H9 (cell line): ENCODE data around the gene POU5F1. TPM values are rescaled to one million over a fixed set of nuclear protein-coding genes. Genes with fewer than 3 reads are reported as not detected.

Experiments
- DNase-seq: peaks from one replicate; pipeline ENCODE4 v3.0.0-alpha.2; 2017
- H2AFZ ChIP-seq: one replicate; pipeline ENCODE4 v1.6.1; 2013; ENCODE audit warnings: mild to moderate bottlenecking, low read length, control low read depth, moderate library complexity
- H2AK5ac ChIP-seq: 2 replicates; pipeline ENCODE4 v1.6.1; 2013; ENCODE audit warnings: low read length, control low read depth, mixed read lengths; ENCODE audit not compliant: insufficient read length
- H2BK120ac ChIP-seq: one replicate; pipeline ENCODE4 v1.6.1; 2013; ENCODE audit warnings: low read depth, mild to moderate bottlenecking, low read length, control low read depth, inconsistent platforms; ENCODE audit not compliant: poor library complexity, severe bottlenecking
- H2BK12ac ChIP-seq: 2 replicates; pipeline ENCODE4 v1.6.1; 2013; ENCODE audit warnings: low read length, control low read depth, mixed read lengths, low read depth; ENCODE audit not compliant: insufficient read length
- H2BK15ac ChIP-seq: 2 replicates; pipeline ENCODE4 v1.6.1; 2013; ENCODE audit warnings: low read depth, low read length, control low read depth
- H2BK20ac ChIP-seq: one replicate; pipeline ENCODE4 v1.6.1; 2013; ENCODE audit warnings: low read depth, mild to moderate bottlenecking, low read length, control low read depth, inconsistent platforms; ENCODE audit not compliant: poor library complexity, severe bottlenecking
- H2BK5ac ChIP-seq: 2 replicates; pipeline ENCODE4 v1.6.1; 2013; ENCODE audit warnings: low read length, control low read depth, mixed read lengths; ENCODE audit not compliant: insufficient read length
- H3K14ac ChIP-seq: 2 replicates; pipeline ENCODE4 v1.6.1; 2013; ENCODE audit warnings: low read length, control low read depth; ENCODE audit not compliant: insufficient read depth
- H3K18ac ChIP-seq: 2 replicates; pipeline ENCODE4 v1.6.1; 2013; ENCODE audit warnings: low read depth, mild to moderate bottlenecking, mixed read lengths, low read length, control low read depth; ENCODE audit not compliant: insufficient read length
- H3K23ac ChIP-seq: 2 replicates; pipeline ENCODE4 v1.6.1; 2013; ENCODE audit warnings: low read length, control low read depth, mixed read lengths, low read depth; ENCODE audit not compliant: insufficient read length
- H3K23me2 ChIP-seq: 2 replicates; pipeline ENCODE4 v1.6.1; 2013; ENCODE audit warnings: low read depth, mild to moderate bottlenecking, mixed read lengths, low read length, control low read depth; ENCODE audit not compliant: insufficient read length, poor library complexity, severe bottlenecking
- H3K27ac ChIP-seq: 2 replicates; pipeline ENCODE4 v1.5.1; 2013; ENCODE audit warnings: low read length, control low read depth, mixed read lengths, low read depth; ENCODE audit not compliant: insufficient read length
- H3K27me3 ChIP-seq: 2 replicates; pipeline ENCODE4 v1.6.1; 2013; ENCODE audit warnings: low read length, control low read depth, inconsistent platforms; ENCODE audit not compliant: insufficient read depth
- H3K4ac ChIP-seq: 2 replicates; pipeline ENCODE4 v1.6.1; 2013; ENCODE audit warnings: low read depth, mild to moderate bottlenecking, control low read depth, inconsistent platforms, low read length, moderate library complexity
- H3K4me1 ChIP-seq: 2 replicates; pipeline ENCODE4 v1.6.1; 2013; ENCODE audit warnings: low read length, control low read depth, inconsistent platforms; ENCODE audit not compliant: insufficient read depth
- H3K4me2 ChIP-seq: 2 replicates; pipeline ENCODE4 v1.6.1; 2013; ENCODE audit warnings: low read length, control low read depth, mixed read lengths; ENCODE audit not compliant: insufficient read length, insufficient read depth
- H3K56ac ChIP-seq: 2 replicates; pipeline ENCODE4 v1.6.1; 2013; ENCODE audit warnings: low read depth, mild to moderate bottlenecking, mixed read lengths, low read length, control low read depth; ENCODE audit not compliant: insufficient read length
- H3K79me1 ChIP-seq: 2 replicates; pipeline ENCODE4 v1.6.1; 2013; ENCODE audit warnings: low read depth, mild to moderate bottlenecking, moderate library complexity, low read length, control low read depth, inconsistent platforms; ENCODE audit not compliant: insufficient read depth, poor library complexity, severe bottlenecking
- H3K79me2 ChIP-seq: 2 replicates; pipeline ENCODE4 v1.6.1; 2013; ENCODE audit warnings: low read length, control low read depth, inconsistent platforms; ENCODE audit not compliant: insufficient read depth
- H3K9ac ChIP-seq: 2 replicates; pipeline ENCODE4 v1.6.1; 2013; ENCODE audit warnings: low read length, control low read depth, mixed read lengths; ENCODE audit not compliant: insufficient read length; ENCODE audit errors: extremely low read depth
- H3K9me3 ChIP-seq: one replicate; pipeline ENCODE4 v1.6.1; 2013; ENCODE audit warnings: low read depth, low read length, inconsistent platforms; ENCODE audit not compliant: control insufficient read depth
- H3T11ph ChIP-seq: one replicate; pipeline ENCODE4 v1.6.1; 2013; ENCODE audit warnings: mild to moderate bottlenecking, low read length, control low read depth, inconsistent platforms
- H4K20me1 ChIP-seq: one replicate; pipeline ENCODE4 v1.6.1; 2013; ENCODE audit not compliant: control insufficient read depth, insufficient read length, insufficient read depth
- H4K5ac ChIP-seq: 2 replicates; pipeline ENCODE4 v1.6.1; 2013; ENCODE audit warnings: low read depth, mild to moderate bottlenecking, mixed read lengths, low read length, control low read depth; ENCODE audit not compliant: insufficient read length
- H4K8ac ChIP-seq: replicated peaks from 2 replicates; pipeline ENCODE4 v1.6.1; 2013; ENCODE audit warnings: low read length, control low read depth, mixed read lengths, low read depth; ENCODE audit not compliant: insufficient read length
- H4K91ac ChIP-seq: 2 replicates; pipeline ENCODE4 v1.6.1; 2013; ENCODE audit warnings: low read depth, mild to moderate bottlenecking, moderate library complexity, mixed read lengths, low read length, control low read depth; ENCODE audit not compliant: insufficient read length
- H3K27ac Mint-ChIP-seq, 3 experiments: 2 replicates in 2 of 3; 3 replicates in 1 of 3; pipeline ENCODE4 v1.8.0; 2020 to 2021; ENCODE audit warnings: mixed read lengths in 3 of 3, mild to moderate bottlenecking in 1 of 3, moderate library complexity in 1 of 3
- H3K27me3 Mint-ChIP-seq: 2 replicates; pipeline ENCODE4 v1.8.0; 2021; ENCODE audit warnings: low read depth, mild to moderate bottlenecking, moderate library complexity, mixed read lengths
- H3K36me3 Mint-ChIP-seq, 3 experiments: 2 replicates in 2 of 3; 3 replicates in 1 of 3; pipeline ENCODE4 v1.8.0; 2020 to 2021; ENCODE audit warnings: low read depth in 3 of 3, mixed read lengths in 3 of 3; ENCODE audit not compliant: insufficient read depth in 1 of 3
- H3K4me1 Mint-ChIP-seq, 2 experiments: 2 replicates each; pipeline ENCODE4 v1.8.0; 2020; ENCODE audit warnings: mixed read lengths in 2 of 2
- H3K4me3 Mint-ChIP-seq, 2 experiments: 2 replicates in 1 of 2; 3 replicates in 1 of 2; pipeline ENCODE4 v1.8.0; 2020 to 2021; ENCODE audit warnings: mild to moderate bottlenecking in 2 of 2, mixed read lengths in 2 of 2, moderate library complexity in 1 of 2
- H3K9me3 Mint-ChIP-seq, 2 experiments: 2 replicates in 1 of 2; 3 replicates in 1 of 2; pipeline ENCODE4 v1.8.0; 2020; ENCODE audit warnings: mild to moderate bottlenecking in 2 of 2, mixed read lengths in 2 of 2, moderate library complexity in 1 of 2
- WGBS: extraction: QIAGEN DNeasy Blood & Tissue Kit; methylation state at CpG from one replicate; pipeline ENCODE4 v1.1.7; 2013; ENCODE audit warnings: missing lambda C conversion rate, low lambda C conversion rate, mixed read lengths; ENCODE audit not compliant: insufficient read length; ENCODE audit errors: extremely low coverage; 5-methylcytosine and 5-hydroxymethylcytosine counted together
- total RNA-seq: library from RNA; stranded (reverse); gene quantifications from 2 replicates; pipeline ENCODE4 v1.2.1, GENCODE V29; 2021
- TF ChIP-seq, protein P1 (sequence below): fragments of 200-600 bp; sonication (generic); conservative IDR thresholded peaks from 3 replicates; pipeline ENCODE4 v1.8.0; 2021; ENCODE audit warnings: antibody characterized with exemption, mild to moderate bottlenecking

POU5F1 gene
- total RNA-seq, 1 experiment from 2014 or later: 2,134 TPM

DNA sequence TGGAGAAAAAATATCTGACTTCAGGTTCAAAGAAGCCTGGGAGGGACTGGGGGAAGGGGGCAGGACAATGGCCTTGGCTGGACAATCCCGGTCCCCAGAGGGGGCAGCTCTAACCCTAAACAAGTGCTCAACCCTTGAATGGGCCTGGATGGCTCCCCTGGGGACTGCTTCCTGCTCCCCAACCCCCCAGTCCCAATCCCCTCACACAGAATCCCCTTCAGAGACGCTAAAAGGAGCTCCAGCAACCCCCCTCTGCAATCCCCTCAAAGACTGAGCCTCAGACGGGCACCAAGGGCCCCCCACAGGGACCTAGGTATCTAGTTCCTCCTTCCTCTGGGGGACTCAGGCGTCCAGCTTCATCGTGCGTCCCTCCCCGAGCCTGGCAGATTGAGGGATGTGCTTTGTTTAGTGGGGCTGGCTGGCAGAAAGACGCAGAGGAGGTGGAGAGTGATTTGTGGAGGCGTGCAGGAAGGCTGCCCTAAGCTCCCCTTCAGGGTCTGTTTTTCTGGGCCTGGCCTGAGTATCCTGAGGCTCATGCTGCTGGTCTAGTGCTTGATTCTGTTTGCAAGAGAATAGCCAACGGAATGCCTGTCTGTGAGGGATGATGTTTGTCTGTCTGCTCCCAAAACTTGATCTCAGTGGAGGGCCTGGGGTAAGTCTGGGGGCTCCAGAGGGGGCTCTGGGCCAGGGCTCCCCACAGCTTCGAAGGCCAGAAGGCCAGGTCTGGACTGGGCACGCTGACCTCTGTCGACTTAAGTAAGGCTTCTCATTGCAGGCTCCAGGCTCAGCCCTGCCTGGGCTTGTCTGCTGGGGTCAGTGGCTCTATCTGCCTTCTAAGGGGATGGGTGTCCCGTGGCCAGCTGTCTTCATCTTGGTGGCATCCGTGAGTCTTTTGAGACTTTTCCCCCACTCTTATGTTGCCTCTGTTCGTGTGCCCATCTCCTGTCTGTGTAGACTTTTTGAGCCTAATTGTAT lies 1.7 kb upstream of the POU5F1 start:
- Histone ChIP-seq H3K4me2 (peak overlapping the region; percentile 61), H3K79me1 (no peaks in the 10 kb centered on the region), H4K91ac (no peak overlapping the region), H3K9ac (peak overlapping the region; percentile 68), H3K9me3 (no peaks in the 10 kb centered on the region), H3K27me3 (no peaks in the 10 kb centered on the region), H2BK120ac (no peak overlapping the region), H3K79me2 (peaks cover 36% of the 10 kb centered on the region), H4K5ac (peak overlapping the region; percentile 1), H2BK15ac (no peak overlapping the region), H2AK5ac (no peak overlapping the region), H3K23ac (no peak overlapping the region), H2BK12ac (peak overlapping the region; percentile 31), H2AFZ (no peak overlapping the region), H3K4me1 (peaks cover 10% of the 10 kb centered on the region), H3K4ac (no peak overlapping the region; the same call in 1 of the 2 replicates), H4K8ac (no peak overlapping the region), H3K18ac (peak overlapping the region; percentile 71), H2BK5ac (peak overlapping the region; percentile 33), H4K20me1 (no peaks in the 10 kb centered on the region), H3K14ac (peak overlapping the region; percentile 53), H3K56ac (no peak overlapping the region), H3T11ph (no peak overlapping the region), H2BK20ac (no peak overlapping the region), H3K23me2 (peaks cover 22% of the 10 kb centered on the region), H3K27ac (peak overlapping the region; percentile 83)
- no CpG with 5 or more reads among the region's 16 CpGs for WGBS
- DNase-seq: peak; percentile 95
- Mint-ChIP-seq H3K27me3 (no peaks in the 10 kb centered on the region; the same call in 1 of the 2 replicates), H3K27ac (peak overlapping the region; percentile 98 to 100 (median 99)), H3K36me3 (peaks cover 5 to 29% (median 25%) of the 10 kb centered on the region in 3 experiments), H3K9me3 (no peaks in the 10 kb centered on the region; a peak in 1 of 5 replicates), H3K4me1 (peaks cover 50 to 70% of the 10 kb centered on the region in 2 experiments), H3K4me3 (peak overlapping the region; percentile 91)
- TF ChIP-seq, protein P1, sequence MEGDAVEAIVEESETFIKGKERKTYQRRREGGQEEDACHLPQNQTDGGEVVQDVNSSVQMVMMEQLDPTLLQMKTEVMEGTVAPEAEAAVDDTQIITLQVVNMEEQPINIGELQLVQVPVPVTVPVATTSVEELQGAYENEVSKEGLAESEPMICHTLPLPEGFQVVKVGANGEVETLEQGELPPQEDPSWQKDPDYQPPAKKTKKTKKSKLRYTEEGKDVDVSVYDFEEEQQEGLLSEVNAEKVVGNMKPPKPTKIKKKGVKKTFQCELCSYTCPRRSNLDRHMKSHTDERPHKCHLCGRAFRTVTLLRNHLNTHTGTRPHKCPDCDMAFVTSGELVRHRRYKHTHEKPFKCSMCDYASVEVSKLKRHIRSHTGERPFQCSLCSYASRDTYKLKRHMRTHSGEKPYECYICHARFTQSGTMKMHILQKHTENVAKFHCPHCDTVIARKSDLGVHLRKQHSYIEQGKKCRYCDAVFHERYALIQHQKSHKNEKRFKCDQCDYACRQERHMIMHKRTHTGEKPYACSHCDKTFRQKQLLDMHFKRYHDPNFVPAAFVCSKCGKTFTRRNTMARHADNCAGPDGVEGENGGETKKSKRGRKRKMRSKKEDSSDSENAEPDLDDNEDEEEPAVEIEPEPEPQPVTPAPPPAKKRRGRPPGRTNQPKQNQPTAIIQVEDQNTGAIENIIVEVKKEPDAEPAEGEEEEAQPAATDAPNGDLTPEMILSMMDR: no peak
